Effector CD8-positive, alpha-beta T cell (primary cell): ENCODE data around the gene TNNT2.

Experiments used
- DNase-seq: peaks from one replicate; lab custom pipeline; 2025; lab: John Stamatoyannopoulos, UW
- total RNA-seq, 4 experiments: gene quantifications; one replicate each; lab custom pipeline; 2026; lab: John Stamatoyannopoulos, UW

TNNT2 gene
- total RNA-seq = 0 reads per million in 4 experiments

- no peak for DNase-seq
Measured at GRCh38 chr1:201377611-201378092, at the start of gene TNNT2. Gene TNNT2 (minus strand): TSS chr1:201377680. CDS start chr1:201373254, 4,426 bp downstream.

- DNase-seq = no peak
Measured at GRCh38 chr1:201426479-201427310, 49.2 kb upstream of the TNNT2 start.

GRCh38 chr1:201424146-201424545, 46.7 kb upstream of the TNNT2 start:
- no peak for DNase-seq

- DNase-seq = no peak
Measured at GRCh38 chr1:201423655-201424054, 46.2 kb upstream of the TNNT2 start.

- DNase-seq = no peak
Measured at GRCh38 chr1:201422436-201423030, 45.1 kb upstream of the TNNT2 start.

GRCh38 chr1:201422026-201422425, 44.5 kb upstream of the TNNT2 start:
- DNase-seq = no peak

- DNase-seq = no peak
Measured at GRCh38 chr1:201421041-201421440, 43.6 kb upstream of the TNNT2 start.

- no peak for DNase-seq
Measured at GRCh38 chr1:201420608-201421002, 43.1 kb upstream of the TNNT2 start.

GRCh38 chr1:201419746-201420607, 42.5 kb upstream of the TNNT2 start:
- no peak for DNase-seq

- no peak for DNase-seq
Measured at GRCh38 chr1:201419256-201419655, 41.8 kb upstream of the TNNT2 start.

GRCh38 chr1:201418461-201418860, 41.0 kb upstream of the TNNT2 start:
- no peak for DNase-seq

- DNase-seq = no peak
Measured at GRCh38 chr1:201414051-201414738, 36.7 kb upstream of the TNNT2 start.

- DNase-seq = no peak
Measured at GRCh38 chr1:201411292-201411691, 33.8 kb upstream of the TNNT2 start.

GRCh38 chr1:201409440-201409839, 32.0 kb upstream of the TNNT2 start:
- no peak for DNase-seq

- DNase-seq = no peak
Measured at GRCh38 chr1:201408834-201409200, 31.3 kb upstream of the TNNT2 start.

GRCh38 chr1:201408176-201408833, 30.8 kb upstream of the TNNT2 start:
- DNase-seq = peak; percentile 32

GRCh38 chr1:201406831-201407406, 29.4 kb upstream of the TNNT2 start:
- no peak for DNase-seq

GRCh38 chr1:201405484-201405831, 28.0 kb upstream of the TNNT2 start:
- no peak for DNase-seq

- DNase-seq = no peak
Measured at GRCh38 chr1:201404722-201405483, 27.4 kb upstream of the TNNT2 start.

- no peak for DNase-seq
Measured at GRCh38 chr1:201404055-201404454, 26.6 kb upstream of the TNNT2 start.
